Mesodermal cell (in vitro differentiated cells): Measurements from ENCODE around the gene VPREB1.
"Not testable (repeated sequence)": the region's sequence is repeated elsewhere in the genome, so short reads cannot be mapped to it uniquely, and the experiment has no call there.

Experiments used
- H3K27ac ChIP-seq: 2 replicates; pipeline ENCODE4 v1.7.0; 2013; ENCODE audit warnings: mild to moderate bottlenecking, low read depth, low read length, moderate library complexity; ENCODE audit not compliant: severe bottlenecking
- H3K36me3 ChIP-seq: 2 replicates; pipeline ENCODE4 v1.7.1; 2013; ENCODE audit warnings: mild to moderate bottlenecking, low read length, moderate library complexity; ENCODE audit not compliant: control insufficient read depth, insufficient read depth
- H3K4me1 ChIP-seq: one replicate; pipeline ENCODE4 v1.7.1; 2013; ENCODE audit warnings: mild to moderate bottlenecking, low read length; ENCODE audit not compliant: insufficient read depth, control insufficient read depth, poor library complexity, severe bottlenecking
- H3K4me3 ChIP-seq: 2 replicates; pipeline ENCODE4 v1.7.0; 2013; ENCODE audit warnings: low read length, control low read depth, mild to moderate bottlenecking; ENCODE audit not compliant: insufficient read depth, poor library complexity, severe bottlenecking; ENCODE audit errors: extremely low read depth
- H3K9me3 ChIP-seq: 2 replicates; pipeline ENCODE4 v1.7.1; 2013; ENCODE audit warnings: mild to moderate bottlenecking, low read length, moderate library complexity; ENCODE audit not compliant: control insufficient read depth
- WGBS, 2 experiments: methylation state at CpG; one replicate each; pipeline ENCODE4 v1.1.5; 2013; ENCODE audit warnings: missing lambda C conversion rate in 2 of 2; ENCODE audit not compliant: insufficient coverage in 2 of 2; 5-methylcytosine and 5-hydroxymethylcytosine counted together

Gene VPREB1

DNA sequence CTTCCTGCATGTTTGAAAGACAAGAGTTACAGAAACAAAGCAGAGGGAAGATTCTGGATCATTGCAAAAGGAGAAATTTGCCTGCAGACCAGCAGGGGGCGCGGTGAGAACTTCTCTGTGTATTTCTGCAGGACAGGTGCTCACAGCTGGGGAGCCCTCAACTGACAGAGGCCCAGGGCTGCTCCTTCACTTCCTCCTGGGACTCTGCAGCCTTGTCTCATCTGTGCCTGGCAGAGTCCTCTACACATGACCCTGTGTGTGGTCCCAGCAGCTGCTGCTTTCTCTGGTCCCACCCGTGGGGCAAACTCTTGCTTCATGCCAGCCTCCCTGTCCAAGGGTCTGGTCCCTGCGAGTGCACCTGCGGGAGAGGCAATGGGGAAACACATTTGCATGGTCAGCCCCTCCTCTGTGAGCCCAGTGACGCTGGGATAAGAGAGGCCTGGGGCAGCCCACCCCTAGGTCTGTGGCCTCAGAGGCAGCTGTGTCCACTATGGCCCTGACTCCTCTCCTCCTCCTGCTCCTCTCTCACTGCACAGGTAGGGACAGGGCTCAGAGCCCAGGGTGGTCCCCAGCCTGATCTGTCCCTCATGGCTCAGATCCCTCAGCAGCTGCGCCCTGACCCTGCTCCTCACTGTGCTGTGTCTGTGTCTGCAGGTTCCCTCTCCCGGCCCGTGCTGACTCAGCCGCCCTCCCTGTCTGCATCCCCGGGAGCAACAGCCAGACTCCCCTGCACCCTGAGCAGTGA is 43.2 kb upstream of the VPREB1 start:
- Histone ChIP-seq H3K27ac (no peak overlapping the region), H3K4me1 (no peaks in the 10 kb centered on the region)
- WGBS, 2 experiments: 47 to 62% methylated on average over 11 of the region's 11 CpGs

DNA sequence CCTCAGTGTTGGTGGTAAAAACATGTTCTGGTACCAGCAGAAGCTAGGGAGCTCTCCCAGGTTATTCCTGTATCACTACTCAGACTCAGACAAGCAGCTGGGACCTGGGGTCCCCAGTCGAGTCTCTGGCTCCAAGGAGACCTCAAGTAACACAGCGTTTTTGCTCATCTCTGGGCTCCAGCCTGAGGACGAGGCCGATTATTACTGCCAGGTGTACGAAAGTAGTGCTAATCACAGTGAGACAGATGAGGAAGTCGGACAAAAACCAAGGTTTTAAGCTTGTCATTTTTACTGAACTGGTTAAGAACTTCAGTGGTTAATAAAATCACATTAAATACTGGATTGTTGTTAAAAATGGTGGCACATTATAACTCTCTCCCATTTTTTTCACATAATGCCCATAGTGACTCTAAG is 42.6 kb upstream of the VPREB1 start:
- no peak overlapping the region for H3K4me3 ChIP-seq
- H3K4me1 ChIP-seq: no peaks in the 10 kb centered on the region
- no peaks in the 10 kb centered on the region for H3K9me3 ChIP-seq
- WGBS, 2 experiments: 64 to 71% methylated on average over 5 to 6 of the region's 6 CpGs
- no peak overlapping the region for H3K27ac ChIP-seq
- no peaks in the 10 kb centered on the region for H3K36me3 ChIP-seq

More for the DNA sequence above, 43.2 kb upstream of the VPREB1 start:
- Histone ChIP-seq H3K4me3 (no peak overlapping the region), H3K9me3 (no peaks in the 10 kb centered on the region), H3K36me3 (no peaks in the 10 kb centered on the region)

DNA sequence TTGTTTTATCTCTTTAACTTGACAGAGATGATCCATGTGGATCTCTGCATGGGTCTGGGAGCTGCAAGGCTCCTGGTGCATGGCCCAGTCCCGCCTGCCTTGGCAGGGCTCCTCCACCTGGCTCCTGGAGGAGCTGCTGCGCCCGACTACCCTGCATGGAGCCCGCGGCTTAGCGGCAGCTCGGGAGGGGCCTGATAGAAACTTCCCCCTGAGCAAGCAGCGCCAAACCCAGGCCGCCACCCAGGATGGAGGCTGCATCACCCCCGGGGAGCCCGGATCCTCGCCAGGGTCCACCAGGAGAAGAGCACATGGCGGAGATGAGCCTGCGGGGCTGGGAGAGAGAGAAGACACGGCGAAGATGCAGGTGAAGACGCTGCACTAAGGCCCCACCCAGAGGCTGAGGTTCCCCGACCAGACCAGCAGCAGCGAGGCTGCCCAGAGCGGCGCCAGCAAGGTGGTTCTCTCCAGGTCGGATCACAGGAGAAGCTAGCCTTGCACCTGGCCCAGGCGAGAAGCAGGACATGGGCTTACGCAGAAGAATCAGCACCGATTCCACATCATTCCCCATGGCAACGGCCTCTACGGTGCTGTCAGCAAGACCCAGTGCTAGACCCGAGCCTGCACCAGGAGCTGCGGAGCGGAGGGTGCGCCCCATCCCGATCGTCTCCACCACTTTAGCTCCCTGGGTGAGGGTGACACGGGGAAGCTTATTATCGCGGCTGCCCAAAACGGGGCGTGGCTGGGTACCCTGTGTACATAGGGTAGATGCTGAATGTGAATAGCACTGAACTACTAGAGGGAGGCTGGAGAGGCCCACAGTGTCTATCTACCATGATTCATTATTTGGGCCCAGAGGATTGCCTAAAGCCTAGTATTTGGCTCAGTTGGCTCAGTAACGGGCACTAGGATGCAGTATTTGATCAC is 41.3 kb upstream of the VPREB1 start:
- Histone ChIP-seq H3K9me3 (no peaks in the 10 kb centered on the region), H3K36me3 (no peaks in the 10 kb centered on the region), H3K27ac (no peak overlapping the region), H3K4me3 (no peak overlapping the region), H3K4me1 (no peaks in the 10 kb centered on the region)
- 78% methylated on average over 33 to 39 of the region's 39 CpGs for WGBS, 2 experiments

DNA sequence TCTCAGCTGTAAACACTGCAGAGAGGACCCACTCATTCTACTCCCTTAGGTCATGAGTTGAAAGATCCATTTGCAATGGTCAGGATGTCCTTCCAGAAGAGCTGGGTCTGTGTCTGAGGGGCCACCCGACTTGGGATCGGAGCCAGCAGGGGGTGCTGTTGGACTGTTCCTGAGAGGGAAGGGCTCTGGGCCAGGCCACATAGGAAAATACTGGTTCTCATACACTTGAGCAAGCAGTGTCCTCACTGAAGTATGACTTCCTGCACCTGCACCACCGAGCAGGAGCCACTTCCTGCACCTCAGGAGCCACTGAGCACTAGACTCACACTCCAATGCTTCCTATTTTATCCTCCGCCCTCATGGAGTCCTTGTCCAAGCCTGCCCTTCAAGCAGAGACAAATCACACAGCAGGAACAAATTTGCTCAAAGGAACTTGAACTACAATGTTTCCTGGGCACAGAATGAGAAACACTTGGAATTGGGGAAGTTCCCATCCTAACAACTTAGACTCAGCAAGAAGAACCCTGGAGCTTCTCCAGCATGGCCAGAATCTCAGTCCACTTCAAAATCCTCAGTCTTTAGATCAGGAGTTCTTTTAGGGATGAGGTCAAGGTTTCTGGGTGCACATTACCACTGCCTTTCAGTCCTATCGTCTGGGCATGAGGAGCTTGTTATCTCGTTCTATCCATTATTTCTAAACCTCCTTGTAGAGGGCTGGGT is 36.6 kb upstream of the VPREB1 start:
- H3K9me3 ChIP-seq: no peaks in the 10 kb centered on the region
- 18 to 25% methylated on average over 4 of the region's 6 CpGs for WGBS, 2 experiments
- H3K36me3 ChIP-seq: no peaks in the 10 kb centered on the region
- H3K4me3 ChIP-seq: no peak overlapping the region
- no peak overlapping the region for H3K27ac ChIP-seq
- H3K4me1 ChIP-seq: peaks cover 5% of the 10 kb centered on the region

DNA sequence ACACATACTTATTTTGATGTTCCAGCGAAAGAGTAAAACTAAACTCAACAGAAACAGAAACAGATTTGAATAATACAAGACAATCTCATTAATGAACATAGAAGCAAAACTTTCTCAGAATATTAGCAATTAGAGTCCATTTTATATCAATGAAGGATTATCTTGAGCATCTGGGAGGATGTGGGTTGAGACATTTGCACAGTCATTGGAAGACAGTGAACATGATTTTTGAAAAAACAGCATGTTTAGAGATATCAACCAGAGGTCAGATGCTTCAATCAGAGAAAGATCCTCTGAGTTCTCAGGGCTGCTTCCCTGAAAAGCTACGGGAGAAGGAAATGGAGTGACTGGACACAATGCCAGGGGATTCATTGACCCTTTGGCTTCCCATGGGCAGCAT is 35.9 kb upstream of the VPREB1 start:
- peaks cover 5% of the 10 kb centered on the region for H3K4me1 ChIP-seq
- WGBS, 2 experiments: 64 to 89% methylated on average over 1 to 2 of the region's 2 CpGs
- H3K27ac ChIP-seq: no peak overlapping the region
- no peaks in the 10 kb centered on the region for H3K9me3 ChIP-seq
- no peaks in the 10 kb centered on the region for H3K36me3 ChIP-seq
- no peak overlapping the region for H3K4me3 ChIP-seq

DNA sequence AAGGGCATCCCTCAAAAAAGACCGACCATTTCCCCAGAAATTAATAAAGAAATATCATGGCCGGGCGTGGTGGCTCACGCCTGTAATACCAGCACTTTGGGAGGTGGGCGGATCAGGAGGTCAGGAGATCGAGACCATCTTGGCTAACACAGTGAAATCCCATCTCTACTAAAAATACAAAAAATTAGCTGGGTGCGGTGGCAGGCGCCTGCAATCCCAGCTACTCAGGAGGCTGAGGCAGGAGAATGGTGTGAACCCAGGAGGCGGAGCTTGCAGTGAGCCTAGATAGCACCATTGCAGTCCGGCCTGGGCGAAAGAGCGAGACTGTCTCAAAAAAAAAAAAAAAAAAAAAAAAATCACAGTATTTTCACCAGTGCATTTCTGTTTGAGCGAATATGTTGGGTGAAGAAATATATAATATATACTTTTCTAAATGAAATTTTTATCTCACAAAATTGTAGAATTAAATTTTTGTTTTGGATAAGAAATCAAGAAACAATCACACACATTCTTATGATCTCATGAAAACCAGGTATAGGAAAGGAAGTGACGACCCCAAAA is 35.4 kb upstream of the VPREB1 start:
- not testable (repeated sequence) for H3K4me3 ChIP-seq, H3K9me3 ChIP-seq, H3K36me3 ChIP-seq, H3K27ac ChIP-seq, H3K4me1 ChIP-seq
- WGBS, 2 experiments: 86 to 100% methylated on average over 3 to 4 of the region's 14 CpGs

DNA sequence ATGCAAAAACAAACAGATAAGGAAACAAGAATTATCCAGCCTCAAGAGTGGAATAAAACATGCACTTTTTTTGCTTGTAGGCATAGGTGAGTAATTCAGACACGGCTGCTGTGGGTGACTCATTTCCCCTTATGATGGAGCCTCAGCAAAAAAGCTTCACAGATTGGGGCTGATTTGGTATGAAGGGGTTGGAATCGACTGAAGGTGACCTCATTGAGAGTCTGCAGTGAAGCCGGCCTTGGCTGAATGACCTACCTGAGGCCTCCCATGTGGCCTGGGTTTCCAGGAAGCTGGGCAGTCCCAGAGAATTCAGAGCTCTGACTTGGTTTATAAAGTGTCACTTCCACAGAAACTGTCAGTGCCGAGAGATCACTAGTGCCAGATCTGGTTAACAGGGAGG is 34.2 kb upstream of the VPREB1 start:
- Histone ChIP-seq H3K4me3 (no peak overlapping the region), H3K9me3 (no peaks in the 10 kb centered on the region), H3K4me1 (peaks cover 5% of the 10 kb centered on the region), H3K36me3 (no peaks in the 10 kb centered on the region), H3K27ac (no peak overlapping the region)
- 51 to 79% methylated on average over 3 to 4 of the region's 4 CpGs for WGBS, 2 experiments

DNA sequence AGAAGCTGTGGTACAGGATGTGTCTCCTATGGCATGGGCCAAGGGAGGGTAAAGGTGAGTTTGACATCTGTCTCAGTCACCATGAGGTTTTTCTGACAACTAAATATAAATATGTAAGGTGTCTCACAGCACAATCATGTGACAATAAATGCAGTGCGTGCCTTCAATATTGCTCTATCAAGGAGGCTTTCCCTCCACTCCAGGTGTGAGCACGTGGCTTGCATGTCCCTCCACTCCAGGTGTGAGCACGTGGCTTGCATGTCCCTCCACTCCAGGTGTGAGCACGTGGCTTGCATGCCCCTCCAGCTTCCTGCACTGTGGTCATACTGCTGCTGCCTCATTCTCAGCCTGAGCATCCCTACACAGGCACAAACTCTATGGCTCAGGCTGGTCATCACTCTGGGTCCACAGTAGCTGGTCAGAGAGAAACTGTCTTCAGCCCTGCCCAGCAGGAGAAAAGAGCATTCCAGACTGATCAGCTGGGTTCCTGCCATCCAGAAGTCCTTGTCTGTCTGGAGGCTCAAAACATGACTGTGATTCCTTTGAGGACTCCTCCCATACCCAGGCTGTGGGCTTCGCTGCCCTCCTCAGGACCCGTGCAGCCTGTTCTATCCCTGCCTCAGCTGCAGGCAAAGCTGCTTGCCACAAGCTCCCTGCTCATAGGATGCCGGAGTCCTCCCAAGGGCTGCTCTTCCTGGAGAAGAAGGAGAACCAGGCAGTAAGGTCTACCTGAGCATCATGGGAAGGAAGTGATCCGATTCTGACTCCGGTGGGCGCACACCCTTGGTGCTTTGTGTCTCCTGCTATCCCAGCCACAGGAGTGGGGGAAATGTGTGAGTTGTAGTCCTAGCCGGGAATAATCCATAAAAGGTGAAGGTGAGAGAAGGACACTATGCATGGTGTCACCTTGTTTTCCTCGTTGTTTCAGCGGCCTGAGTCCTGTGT is 33.4 kb upstream of the VPREB1 start:
- Histone ChIP-seq H3K4me3 (no peak overlapping the region), H3K36me3 (no peaks in the 10 kb centered on the region), H3K9me3 (no peaks in the 10 kb centered on the region), H3K4me1 (peaks cover 5% of the 10 kb centered on the region), H3K27ac (no peak overlapping the region)
- WGBS, 2 experiments: 68 to 77% methylated on average over 9 to 13 of the region's 13 CpGs

DNA sequence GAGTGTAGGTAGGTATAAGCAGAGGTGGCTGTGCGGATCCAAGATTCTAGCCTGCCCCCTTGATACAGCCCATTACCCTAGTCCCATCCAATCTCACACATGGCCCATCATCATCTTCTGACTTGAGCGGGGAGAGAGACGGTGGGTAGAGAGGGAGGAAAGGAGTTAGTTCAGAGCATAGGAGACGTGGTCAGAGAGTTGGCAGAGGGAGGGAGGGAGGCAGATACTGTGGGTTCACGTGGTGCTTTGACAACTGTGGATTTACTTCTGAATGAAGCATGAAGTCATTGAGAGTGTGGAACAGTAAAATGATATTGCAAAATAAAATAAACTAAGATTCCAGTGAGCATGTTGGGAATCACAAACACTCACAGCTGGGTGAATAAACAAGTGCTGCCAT is 31.4 kb upstream of the VPREB1 start:
- no peaks in the 10 kb centered on the region for H3K9me3 ChIP-seq
- H3K4me3 ChIP-seq: no peak overlapping the region
- peaks cover 5% of the 10 kb centered on the region for H3K4me1 ChIP-seq
- WGBS, 2 experiments: 29 to 31% methylated on average over 1 to 4 of the region's 5 CpGs
- H3K27ac ChIP-seq: no peak overlapping the region
- H3K36me3 ChIP-seq: no peaks in the 10 kb centered on the region
